ENCODE data around the gene OCIAD1. TPM values are rescaled to one million over a fixed set of nuclear protein-coding genes. Genes with fewer than 3 reads are reported as not detected.
"Not testable (repeated sequence)": the region's sequence is repeated elsewhere in the genome, so short reads cannot be mapped to it uniquely, and the experiment has no call there.

Gene OCIAD1
- 98.2 and 142 TPM in 2 replicates for total RNA-seq (2014; rRNA removed; shearing (Covaris generic))

GRCh38 chr4:48830706-48831531 is at the start of gene OCIAD1:
Gene OCIAD1 (plus strand): TSS chr4:48831088. CDS start chr4:48832625, 1,537 bp downstream.
- peaks cover 7% of the 10 kb centered on the region for H3K36me3 ChIP-seq (replicated peaks; ENCODE audit: control insufficient read depth, insufficient read depth, low read length)

GRCh38 chr4:48781968-48782367 is 48.9 kb upstream of the OCIAD1 start:
- H3K4me3 ChIP-seq (ENCODE audit: insufficient read depth, low read depth, low read length): no peak overlapping the region
- H3K27me3 ChIP-seq (ENCODE audit: control insufficient read depth, insufficient read depth, low read length): no peaks in the 10 kb centered on the region
- H3K36me3 ChIP-seq (replicated peaks; ENCODE audit: control insufficient read depth, insufficient read depth, low read length): no peaks in the 10 kb centered on the region
- DNase-seq: no peak

More at GRCh38 chr4:48830706-48831531, at the start of gene OCIAD1:
- DNase-seq: peak; percentile 96
- Histone ChIP-seq H3K27me3 (ENCODE audit: control insufficient read depth, insufficient read depth, low read length) (no peaks in the 10 kb centered on the region), H3K4me3 (ENCODE audit: insufficient read depth, low read depth, low read length) (peak within 1 kb of the TSS; percentile 98)

GRCh38 chr4:48785302-48785701 is 45.6 kb upstream of the OCIAD1 start:
- no peaks in the 10 kb centered on the region for H3K36me3 ChIP-seq (replicated peaks; ENCODE audit: control insufficient read depth, insufficient read depth, low read length)
- no peaks in the 10 kb centered on the region for H3K27me3 ChIP-seq (ENCODE audit: control insufficient read depth, insufficient read depth, low read length)
- H3K4me3 ChIP-seq (ENCODE audit: insufficient read depth, low read depth, low read length): no peak overlapping the region
- no peak for DNase-seq

GRCh38 chr4:48786549-48786948 is 44.3 kb upstream of the OCIAD1 start:
- Histone ChIP-seq H3K27me3 (ENCODE audit: control insufficient read depth, insufficient read depth, low read length) (no peaks in the 10 kb centered on the region), H3K36me3 (replicated peaks; ENCODE audit: control insufficient read depth, insufficient read depth, low read length) (no peaks in the 10 kb centered on the region), H3K4me3 (ENCODE audit: insufficient read depth, low read depth, low read length) (no peak overlapping the region)
- no peak for DNase-seq

GRCh38 chr4:48787056-48787455 is 43.8 kb upstream of the OCIAD1 start:
- no peak overlapping the region for H3K4me3 ChIP-seq (ENCODE audit: insufficient read depth, low read depth, low read length)
- no peak for DNase-seq
- H3K27me3 ChIP-seq (ENCODE audit: control insufficient read depth, insufficient read depth, low read length): no peaks in the 10 kb centered on the region
- no peaks in the 10 kb centered on the region for H3K36me3 ChIP-seq (replicated peaks; ENCODE audit: control insufficient read depth, insufficient read depth, low read length)

- Histone ChIP-seq H3K36me3 (replicated peaks; ENCODE audit: control insufficient read depth, insufficient read depth, low read length) (no peaks in the 10 kb centered on the region), H3K4me3 (ENCODE audit: insufficient read depth, low read depth, low read length) (no peak overlapping the region), H3K27me3 (ENCODE audit: control insufficient read depth, insufficient read depth, low read length) (no peaks in the 10 kb centered on the region)
- DNase-seq: no peak
These were observed 40.3 kb upstream of the OCIAD1 start for GRCh38 chr4:48790561-48790960.

- no peaks in the 10 kb centered on the region for H3K36me3 ChIP-seq (replicated peaks; ENCODE audit: control insufficient read depth, insufficient read depth, low read length)
- H3K4me3 ChIP-seq (ENCODE audit: insufficient read depth, low read depth, low read length): no peak overlapping the region
- no peak for DNase-seq
- H3K27me3 ChIP-seq (ENCODE audit: control insufficient read depth, insufficient read depth, low read length): no peaks in the 10 kb centered on the region
These were observed 39.6 kb upstream of the OCIAD1 start for GRCh38 chr4:48791313-48791712.

GRCh38 chr4:48792348-48793006 is 38.4 kb upstream of the OCIAD1 start:
- Histone ChIP-seq H3K27me3 (ENCODE audit: control insufficient read depth, insufficient read depth, low read length) (no peaks in the 10 kb centered on the region), H3K36me3 (replicated peaks; ENCODE audit: control insufficient read depth, insufficient read depth, low read length) (no peaks in the 10 kb centered on the region), H3K4me3 (ENCODE audit: insufficient read depth, low read depth, low read length) (no peak overlapping the region)
- no peak for DNase-seq

- no peaks in the 10 kb centered on the region for H3K27me3 ChIP-seq (ENCODE audit: control insufficient read depth, insufficient read depth, low read length)
- no peaks in the 10 kb centered on the region for H3K36me3 ChIP-seq (replicated peaks; ENCODE audit: control insufficient read depth, insufficient read depth, low read length)
- DNase-seq: no peak
- no peak overlapping the region for H3K4me3 ChIP-seq (ENCODE audit: insufficient read depth, low read depth, low read length)
These were observed 35.8 kb upstream of the OCIAD1 start for GRCh38 chr4:48795108-48795507.

GRCh38 chr4:48796191-48796926 is 34.5 kb upstream of the OCIAD1 start:
- no peaks in the 10 kb centered on the region for H3K36me3 ChIP-seq (replicated peaks; ENCODE audit: control insufficient read depth, insufficient read depth, low read length)
- H3K4me3 ChIP-seq (ENCODE audit: insufficient read depth, low read depth, low read length): no peak overlapping the region
- H3K27me3 ChIP-seq (ENCODE audit: control insufficient read depth, insufficient read depth, low read length): no peaks in the 10 kb centered on the region
- no peak for DNase-seq

GRCh38 chr4:48796927-48797679 is 33.8 kb upstream of the OCIAD1 start:
- H3K4me3 ChIP-seq (ENCODE audit: insufficient read depth, low read depth, low read length): no peak overlapping the region
- no peaks in the 10 kb centered on the region for H3K27me3 ChIP-seq (ENCODE audit: control insufficient read depth, insufficient read depth, low read length)
- no peak for DNase-seq
- H3K36me3 ChIP-seq (replicated peaks; ENCODE audit: control insufficient read depth, insufficient read depth, low read length): no peaks in the 10 kb centered on the region

- no peaks in the 10 kb centered on the region for H3K36me3 ChIP-seq (replicated peaks; ENCODE audit: control insufficient read depth, insufficient read depth, low read length)
- no peaks in the 10 kb centered on the region for H3K27me3 ChIP-seq (ENCODE audit: control insufficient read depth, insufficient read depth, low read length)
- no peak overlapping the region for H3K4me3 ChIP-seq (ENCODE audit: insufficient read depth, low read depth, low read length)
- no peak for DNase-seq
These were observed 32.8 kb upstream of the OCIAD1 start for GRCh38 chr4:48798117-48798516.

- H3K4me3 ChIP-seq (ENCODE audit: insufficient read depth, low read depth, low read length): no peak overlapping the region
These were observed 31.7 kb upstream of the OCIAD1 start for GRCh38 chr4:48799157-48799556.

GRCh38 chr4:48800155-48800554 is 30.7 kb upstream of the OCIAD1 start:
- not testable (repeated sequence) for H3K4me3 ChIP-seq (ENCODE audit: insufficient read depth, low read depth, low read length); DNase-seq; H3K36me3 ChIP-seq (replicated peaks; ENCODE audit: control insufficient read depth, insufficient read depth, low read length); H3K27me3 ChIP-seq (ENCODE audit: control insufficient read depth, insufficient read depth, low read length)

More at GRCh38 chr4:48799157-48799556, 31.7 kb upstream of the OCIAD1 start:
- no peak for DNase-seq
- H3K27me3 ChIP-seq (ENCODE audit: control insufficient read depth, insufficient read depth, low read length): no peaks in the 10 kb centered on the region
- H3K36me3 ChIP-seq (replicated peaks; ENCODE audit: control insufficient read depth, insufficient read depth, low read length): no peaks in the 10 kb centered on the region

Measured in H7 (cell line).